NCI-H345 treated with DMSO at 0.1 percent for 48 hours (cell line): ENCODE data around the gene CHST5.

Source experiments
- DNase-seq: peaks from one replicate; lab custom pipeline; 2025; ENCODE audit not compliant: unreplicated experiment; lab: John Stamatoyannopoulos, UW

CHST5 gene

GRCh38 chr16:75535901-75536300 lies at the start of gene CHST5:
Gene CHST5 (minus strand): TSS chr16:75536108. CDS start chr16:75530384, 5,724 bp downstream.
- no peak for DNase-seq

DNA sequence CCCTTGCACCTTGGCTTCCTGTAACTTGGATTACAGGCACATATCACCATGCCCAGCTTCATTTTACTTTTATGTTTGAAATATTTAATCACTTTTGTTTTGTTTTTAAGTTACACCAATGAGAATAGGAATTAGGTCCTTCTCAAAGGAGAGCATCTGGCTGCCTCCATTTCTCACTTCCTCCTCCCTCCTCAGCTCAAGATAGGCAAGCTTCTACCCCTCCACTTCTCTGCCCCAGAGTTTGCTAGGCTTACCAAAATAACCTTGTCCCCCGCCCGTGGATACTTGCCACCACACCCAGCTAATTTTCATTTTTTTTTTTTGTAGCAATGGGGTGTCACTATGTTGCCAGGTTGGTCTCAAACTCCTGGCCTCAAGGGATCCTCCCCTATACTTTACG lies 48.2 kb upstream of the CHST5 start:
- no peak for DNase-seq

DNA sequence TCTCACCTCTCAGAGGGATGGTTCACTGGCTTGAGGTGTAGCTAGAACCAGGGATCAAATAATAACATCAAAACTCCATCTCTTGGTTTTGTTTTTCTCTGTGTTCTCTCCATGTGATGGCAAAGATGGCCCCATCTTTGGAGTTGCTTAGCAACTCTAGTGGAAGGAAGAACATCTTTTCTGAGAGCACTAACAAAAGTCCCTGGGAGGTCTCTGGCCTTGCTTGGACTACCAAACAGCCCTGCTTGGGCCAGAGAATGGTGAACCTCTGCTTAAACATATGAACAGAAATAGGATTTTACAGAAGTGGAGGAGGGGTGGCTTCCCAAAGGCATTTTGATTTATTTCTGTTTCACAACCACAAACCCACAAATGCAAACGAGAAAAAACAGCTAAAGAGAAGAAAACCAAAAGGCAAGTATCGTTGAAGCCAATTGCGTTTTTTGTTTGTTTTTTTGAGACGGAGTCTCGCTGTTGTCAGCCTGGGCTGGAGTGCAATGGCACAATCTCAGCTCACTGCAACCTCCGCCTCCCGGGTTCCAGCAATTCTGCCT lies 43.5 kb upstream of the CHST5 start:
- no peak for DNase-seq

- DNase-seq = no peak
Observed at GRCh38 chr16:75578725-75579124, 42.8 kb upstream of the CHST5 start.

DNA sequence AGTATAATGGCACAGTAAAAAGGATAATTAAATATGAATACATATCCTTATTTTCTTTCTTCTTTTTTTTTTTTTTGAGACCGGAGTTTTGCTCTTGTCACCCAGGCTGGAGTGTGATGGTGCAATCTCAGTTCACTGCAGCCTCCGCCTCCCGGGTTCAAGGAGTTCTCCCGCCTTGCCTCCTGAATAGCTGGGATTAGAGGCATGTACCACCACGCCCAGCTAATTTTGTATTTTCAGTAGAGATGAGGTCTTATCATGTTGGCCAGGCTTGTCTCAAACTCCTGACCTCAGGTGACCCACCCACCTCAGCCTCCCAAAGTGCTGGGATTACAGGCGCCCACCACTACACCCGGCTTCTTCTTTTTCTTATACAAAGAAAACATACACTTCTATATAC lies 42.3 kb upstream of the CHST5 start:
- DNase-seq = no peak

DNA sequence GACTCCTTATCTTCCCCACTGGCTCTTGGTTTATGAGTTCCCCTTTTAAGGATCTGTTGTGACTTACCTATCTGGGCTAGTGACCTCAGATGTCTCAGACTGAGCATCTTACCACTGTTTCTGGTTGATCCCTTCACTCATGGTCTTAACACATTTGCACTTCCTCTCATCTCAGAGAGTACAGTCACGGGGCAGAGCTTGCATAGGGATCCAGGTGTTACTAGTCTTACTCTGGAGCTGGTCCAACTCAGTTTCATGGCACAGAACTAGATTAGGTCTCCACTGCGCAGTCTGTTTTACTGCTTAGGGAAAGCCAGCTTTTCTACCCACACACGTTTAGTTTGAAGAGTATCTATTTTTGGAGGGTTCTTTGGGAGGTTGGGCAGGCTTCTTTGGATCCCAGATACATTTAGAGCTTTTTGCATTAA lies 40.5 kb upstream of the CHST5 start:
- DNase-seq = no peak

- no peak for DNase-seq
Observed at GRCh38 chr16:75575958-75576357, 40.0 kb upstream of the CHST5 start.

DNA sequence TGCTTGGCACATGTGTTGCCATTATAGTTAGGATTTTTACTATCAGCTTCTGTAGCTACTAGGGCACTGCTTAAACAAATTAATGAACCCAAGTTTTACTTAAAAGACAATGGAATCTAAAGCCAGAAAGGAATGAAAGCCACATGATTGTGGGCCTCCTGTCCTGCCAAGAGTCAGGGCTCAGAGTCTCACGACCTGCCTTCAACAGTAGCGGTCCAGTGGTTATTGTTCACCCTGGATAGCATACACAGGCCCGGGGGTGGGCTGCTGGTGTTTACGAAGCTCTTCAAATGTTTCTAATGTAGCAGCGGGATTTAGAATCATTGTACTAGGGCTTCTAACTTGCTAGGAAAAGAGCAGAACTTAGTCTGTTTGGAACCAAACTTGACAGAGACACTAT lies 38.0 kb upstream of the CHST5 start:
- no peak for DNase-seq

- DNase-seq = no peak
Observed at GRCh38 chr16:75572864-75573542, 37.1 kb upstream of the CHST5 start.

DNA sequence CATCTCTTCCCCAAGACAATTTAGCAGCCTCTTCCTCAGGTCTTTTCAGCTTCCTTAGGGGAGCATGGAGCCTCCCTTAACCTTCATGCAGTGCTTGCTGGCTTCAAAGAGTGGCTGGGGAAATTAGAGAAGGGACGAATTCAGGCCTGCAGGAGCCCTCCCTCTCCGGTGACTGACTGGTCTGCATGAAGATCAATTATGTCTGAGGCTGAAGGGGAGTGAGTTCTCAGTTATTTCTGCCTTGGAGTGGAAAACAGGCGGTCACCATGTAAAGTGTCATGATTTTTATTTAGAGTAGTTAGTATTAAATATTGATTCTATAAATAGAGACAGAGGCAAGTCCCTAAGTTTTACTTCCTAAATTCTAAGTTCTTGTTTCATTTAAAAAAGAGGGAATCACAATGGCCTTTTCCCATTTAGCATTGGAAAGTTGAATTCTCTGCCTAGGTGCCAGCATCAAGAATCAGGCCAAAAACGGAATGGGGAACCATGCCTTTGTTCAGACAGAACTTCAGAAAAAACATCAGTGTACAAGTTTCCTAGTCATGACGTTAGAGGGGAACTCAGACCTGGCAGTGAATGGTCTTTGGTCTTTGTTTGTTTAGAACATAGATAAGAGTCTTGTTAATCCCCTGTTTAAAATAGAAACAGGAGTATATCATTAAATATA lies 34.6 kb upstream of the CHST5 start:
- no peak for DNase-seq

GRCh38 chr16:75567911-75568310 lies 32.0 kb upstream of the CHST5 start:
- DNase-seq = no peak

DNA sequence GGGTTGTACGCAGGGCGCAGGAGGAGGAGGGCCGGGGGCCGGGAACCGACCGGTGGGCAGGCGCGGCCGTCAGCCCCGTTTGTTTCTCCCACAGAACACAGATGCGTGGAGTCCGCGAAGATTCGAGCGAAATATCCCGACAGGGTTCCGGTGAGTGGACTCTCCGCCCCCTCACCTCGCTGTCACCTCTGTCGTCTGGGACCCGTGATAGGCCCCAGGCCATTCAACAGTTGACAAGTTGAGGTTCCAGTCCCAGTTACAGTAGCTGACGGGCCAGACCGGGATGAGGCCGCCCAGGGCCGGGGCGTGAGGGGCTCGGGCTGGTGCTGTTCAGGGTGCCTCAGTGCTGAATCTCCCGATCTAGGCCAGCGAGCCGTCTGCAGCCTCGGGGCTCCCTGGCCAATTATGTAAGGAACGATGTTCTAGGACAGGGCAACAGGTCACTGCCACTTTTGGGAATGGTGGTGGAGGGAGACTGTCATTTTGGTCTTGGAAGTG lies 30.9 kb upstream of the CHST5 start:
- DNase-seq = no peak

GRCh38 chr16:75566040-75566757 lies 30.3 kb upstream of the CHST5 start, which contains the start of gene GABARAPL2:
Gene GABARAPL2 (plus strand): TSS chr16:75566379. CDS start chr16:75566487, 108 bp downstream.
- peak; percentile 53 for DNase-seq

- peak; percentile 17 for DNase-seq
Observed at GRCh38 chr16:75565640-75566039, 29.7 kb upstream of the CHST5 start.

DNA sequence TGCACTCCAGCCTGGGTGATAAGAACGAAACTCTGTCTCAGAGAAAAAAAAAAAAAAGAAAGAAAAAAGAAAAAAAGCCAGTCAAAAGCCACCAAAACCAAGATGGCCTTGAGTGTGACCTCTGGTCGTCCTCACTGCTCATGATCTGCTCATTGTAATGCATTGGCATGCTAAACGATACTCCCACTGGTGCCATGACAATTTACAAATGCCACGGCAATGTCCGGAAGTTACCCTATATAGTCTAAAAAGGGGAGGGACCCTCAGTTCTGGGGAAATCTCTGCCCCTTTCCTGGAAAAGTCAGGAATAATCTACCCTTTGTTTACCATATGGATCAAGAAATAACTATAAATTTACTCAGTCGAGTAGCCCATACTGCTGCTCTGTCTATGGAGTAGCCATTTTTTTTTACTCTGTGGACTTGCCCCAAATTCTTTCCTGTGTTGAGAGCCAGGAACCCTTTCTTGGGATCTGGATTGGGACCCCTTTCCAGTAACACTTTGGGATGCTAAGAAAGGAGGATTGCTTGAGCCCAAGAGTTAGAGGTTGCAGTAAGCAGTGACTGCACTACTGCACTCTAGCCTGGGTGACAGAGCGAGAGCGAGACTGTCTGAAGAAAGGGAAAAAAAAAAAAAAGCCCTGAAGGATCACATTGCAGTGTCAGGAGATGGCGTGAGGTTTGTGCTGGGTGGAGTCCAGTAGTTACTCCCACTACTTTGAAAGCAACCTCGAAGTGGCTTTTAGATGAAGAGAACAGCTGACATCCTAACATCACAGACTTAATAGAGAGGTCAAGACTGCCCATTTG lies 23.9 kb upstream of the CHST5 start:
- DNase-seq = no peak

- no peak for DNase-seq
Observed at GRCh38 chr16:75558846-75559401, 23.0 kb upstream of the CHST5 start.

DNA sequence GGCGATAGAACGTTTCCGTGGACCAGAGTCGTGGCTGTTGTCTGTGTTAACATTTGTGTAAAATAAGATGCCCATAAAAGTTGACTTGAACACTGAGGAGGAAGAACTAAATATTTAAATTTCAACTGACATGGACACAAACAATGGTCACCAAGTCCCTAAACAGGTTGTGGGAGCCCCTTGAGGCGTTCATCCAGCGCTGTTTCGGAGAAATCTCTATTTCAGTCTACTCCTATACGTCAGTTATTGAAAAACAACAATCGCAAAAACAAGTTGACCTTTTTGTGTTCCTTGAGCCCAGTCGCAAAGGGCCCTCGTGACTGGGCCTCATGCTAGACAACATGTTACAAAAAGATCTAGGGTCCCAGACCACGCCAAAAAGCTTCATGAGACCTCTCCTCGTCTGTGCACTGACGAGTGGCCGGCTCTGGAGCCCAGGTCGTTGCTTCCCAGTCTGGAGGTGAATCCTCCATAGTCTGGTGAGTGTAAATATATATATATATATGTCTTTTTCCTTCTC lies 20.6 kb upstream of the CHST5 start:
- no peak for DNase-seq

- peak; percentile 71 for DNase-seq
Observed at GRCh38 chr16:75555707-75556430, 20.0 kb upstream of the CHST5 start, which contains the start of gene TMEM231. Gene TMEM231 (minus strand): TSS chr16:75556252. CDS start chr16:75556209, 43 bp downstream.

- peak; percentile 21 for DNase-seq
Observed at GRCh38 chr16:75555213-75555706, 19.4 kb upstream of the CHST5 start.
